ENCODE measurements around the gene TMEM115. TPM values are rescaled to one million over a fixed set of nuclear protein-coding genes. Genes with fewer than 3 reads are reported as not detected.

Gene TMEM115
- total RNA-seq, 1 experiment from 2014 or later, result 38.7 TPM

DNA sequence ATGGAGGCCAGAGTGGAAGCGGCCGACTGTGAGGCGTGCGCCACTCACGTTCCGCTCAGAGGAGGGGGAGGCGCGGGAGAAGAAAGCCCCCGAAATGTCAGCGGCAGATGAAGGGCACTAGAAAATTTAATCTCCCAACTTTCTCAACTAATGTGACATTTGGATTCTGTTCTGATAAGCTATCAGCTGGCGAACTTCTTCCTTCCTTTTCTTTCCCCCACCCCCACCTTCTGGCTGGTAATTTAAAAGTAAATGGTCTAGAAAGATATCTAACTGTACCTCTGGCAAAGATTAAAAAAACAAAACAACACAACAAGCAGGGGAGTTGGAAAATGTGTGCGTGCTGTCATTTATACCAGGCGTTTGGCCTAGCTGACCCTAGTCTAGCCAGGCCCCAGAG lies 26.4 kb upstream of the TMEM115 start:
- H3K4me3 ChIP-seq (ENCODE audit: insufficient read depth, low read depth, low read length), result no peak overlapping the region
- no peaks in the 10 kb centered on the region for H3K36me3 ChIP-seq (replicated peaks; ENCODE audit: control insufficient read depth, insufficient read depth, low read length)
- no peaks in the 10 kb centered on the region for H3K27me3 ChIP-seq (ENCODE audit: control insufficient read depth, insufficient read depth, low read length)
- DNase-seq, result no peak

DNA sequence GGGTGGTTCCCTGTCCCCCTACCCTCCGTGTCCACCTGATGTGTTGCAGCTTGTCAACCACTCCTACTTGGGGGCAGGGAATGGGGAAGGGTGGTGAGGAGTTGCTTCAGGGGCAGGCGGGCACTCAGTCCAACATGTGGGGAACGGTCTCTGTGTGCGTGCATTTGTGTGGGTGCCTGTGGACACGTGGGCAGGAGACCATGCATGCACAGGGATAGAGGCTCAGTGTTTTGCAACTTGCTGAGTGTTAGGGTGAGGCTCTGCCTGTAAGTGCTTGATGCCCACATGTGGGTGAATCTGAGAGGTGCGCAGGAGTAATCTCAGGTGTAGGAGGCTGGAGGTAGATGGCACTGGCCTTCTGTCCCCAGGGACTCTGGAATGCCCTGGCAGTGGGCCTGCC lies 24.4 kb upstream of the TMEM115 start:
- no peaks in the 10 kb centered on the region for H3K27me3 ChIP-seq (ENCODE audit: control insufficient read depth, insufficient read depth, low read length)
- no peaks in the 10 kb centered on the region for H3K36me3 ChIP-seq (replicated peaks; ENCODE audit: control insufficient read depth, insufficient read depth, low read length)
- H3K4me3 ChIP-seq (ENCODE audit: insufficient read depth, low read depth, low read length), result no peak overlapping the region
- DNase-seq, result no peak

DNA sequence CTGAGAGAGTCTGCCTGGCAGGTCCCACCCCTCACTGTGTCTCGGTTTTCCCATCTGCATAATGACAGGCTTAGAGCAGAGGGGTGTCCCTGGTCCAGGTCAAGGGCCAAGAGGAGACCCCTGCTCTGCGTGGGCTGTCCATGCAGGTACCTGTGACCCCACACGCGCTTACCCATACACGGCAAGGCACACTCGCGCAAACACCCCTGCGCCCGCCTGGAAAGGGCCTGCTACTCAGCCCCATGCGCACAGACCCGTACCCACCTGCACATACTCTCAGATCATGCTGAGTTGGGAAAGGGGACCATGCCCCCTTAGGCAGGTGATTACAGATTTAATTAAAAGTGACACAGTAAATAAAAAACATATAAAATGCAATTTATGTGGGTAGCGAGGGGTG lies 23.4 kb upstream of the TMEM115 start:
- H3K4me3 ChIP-seq (ENCODE audit: insufficient read depth, low read depth, low read length), result no peak overlapping the region
- H3K36me3 ChIP-seq (replicated peaks; ENCODE audit: control insufficient read depth, insufficient read depth, low read length), result no peaks in the 10 kb centered on the region
- no peaks in the 10 kb centered on the region for H3K27me3 ChIP-seq (ENCODE audit: control insufficient read depth, insufficient read depth, low read length)
- DNase-seq, result no peak

DNA sequence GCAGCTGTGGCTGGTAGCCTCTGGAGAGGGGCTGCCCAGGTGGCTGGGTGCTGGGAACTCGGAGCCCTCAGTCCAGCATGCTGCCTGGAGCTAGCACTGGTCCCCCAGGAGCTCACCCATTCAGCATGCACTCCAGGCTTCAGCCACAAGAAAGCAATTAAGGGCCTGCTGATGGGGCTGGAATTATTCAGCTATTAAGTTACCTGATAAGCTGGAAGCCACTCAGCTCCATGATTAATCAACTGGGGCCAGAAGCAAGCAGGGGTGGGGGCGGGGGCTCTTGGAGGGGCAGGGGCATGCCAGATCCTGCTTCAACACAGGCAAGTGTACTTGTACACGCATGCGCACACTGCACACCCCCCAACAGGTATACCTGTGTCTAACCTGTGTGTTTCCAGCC lies 22.1 kb upstream of the TMEM115 start:
- DNase-seq, result no peak
- no peaks in the 10 kb centered on the region for H3K27me3 ChIP-seq (ENCODE audit: control insufficient read depth, insufficient read depth, low read length)
- no peak overlapping the region for H3K4me3 ChIP-seq (ENCODE audit: insufficient read depth, low read depth, low read length)
- H3K36me3 ChIP-seq (replicated peaks; ENCODE audit: control insufficient read depth, insufficient read depth, low read length), result no peaks in the 10 kb centered on the region

DNA sequence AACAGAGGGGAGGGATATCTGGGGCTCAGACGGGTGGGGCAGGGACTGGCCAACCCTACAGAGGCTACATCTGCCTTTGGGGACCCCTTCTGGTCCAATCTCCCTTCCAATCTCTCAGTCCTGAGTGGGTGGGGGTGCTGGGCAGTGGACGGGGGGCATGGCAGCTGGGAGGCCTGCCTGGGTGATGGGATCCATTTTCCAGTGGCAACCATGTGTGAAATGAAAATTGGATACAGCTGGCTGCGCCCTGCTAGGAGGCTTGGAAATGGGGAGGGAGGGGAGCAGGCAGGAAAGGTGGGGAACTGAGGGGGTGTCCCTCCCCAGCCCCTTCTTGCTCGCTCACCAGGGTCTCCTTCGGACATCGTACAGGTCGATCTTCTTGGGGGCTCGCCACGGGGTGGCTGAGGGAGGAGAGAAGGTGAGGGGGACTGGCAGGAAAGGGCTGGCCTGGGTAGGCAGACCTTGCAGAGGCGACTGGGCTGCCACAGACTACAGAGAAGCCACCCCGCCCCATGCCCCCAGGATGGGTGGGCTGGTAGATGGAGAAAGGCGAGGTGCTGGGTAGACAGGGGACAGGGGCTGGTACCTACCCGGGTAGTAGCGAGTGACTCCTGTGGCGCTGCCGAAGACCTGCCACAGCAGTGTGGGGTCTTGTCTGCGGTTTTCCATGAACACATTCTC lies 21.2 kb upstream of the TMEM115 start:
- no peak overlapping the region for H3K4me3 ChIP-seq (ENCODE audit: insufficient read depth, low read depth, low read length)
- no peaks in the 10 kb centered on the region for H3K27me3 ChIP-seq (ENCODE audit: control insufficient read depth, insufficient read depth, low read length)
- H3K36me3 ChIP-seq (replicated peaks; ENCODE audit: control insufficient read depth, insufficient read depth, low read length), result no peaks in the 10 kb centered on the region
- no peak for DNase-seq

DNA sequence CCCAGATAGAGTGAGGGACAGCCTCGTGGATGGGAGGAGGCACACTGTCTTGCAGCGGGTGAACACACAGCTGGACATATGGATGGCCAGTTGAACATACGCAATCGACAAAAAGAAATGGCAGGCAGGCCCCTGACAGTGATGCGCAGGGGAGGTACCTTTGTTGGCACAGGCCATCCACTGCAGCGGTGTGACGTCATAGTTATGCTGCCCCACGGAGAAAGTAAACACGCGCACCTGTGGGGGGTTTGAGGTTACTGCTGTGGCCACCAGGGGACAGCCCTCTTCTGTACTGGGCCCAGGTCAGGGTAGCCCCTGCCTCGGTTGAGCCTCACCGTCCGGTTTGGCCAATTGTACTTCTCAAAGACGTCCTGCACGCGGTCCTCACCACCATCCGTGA lies 19.4 kb upstream of the TMEM115 start:
- H3K4me3 ChIP-seq (ENCODE audit: insufficient read depth, low read depth, low read length), result no peak overlapping the region
- no peaks in the 10 kb centered on the region for H3K27me3 ChIP-seq (ENCODE audit: control insufficient read depth, insufficient read depth, low read length)
- no peaks in the 10 kb centered on the region for H3K36me3 ChIP-seq (replicated peaks; ENCODE audit: control insufficient read depth, insufficient read depth, low read length)
- DNase-seq, result no peak

DNA sequence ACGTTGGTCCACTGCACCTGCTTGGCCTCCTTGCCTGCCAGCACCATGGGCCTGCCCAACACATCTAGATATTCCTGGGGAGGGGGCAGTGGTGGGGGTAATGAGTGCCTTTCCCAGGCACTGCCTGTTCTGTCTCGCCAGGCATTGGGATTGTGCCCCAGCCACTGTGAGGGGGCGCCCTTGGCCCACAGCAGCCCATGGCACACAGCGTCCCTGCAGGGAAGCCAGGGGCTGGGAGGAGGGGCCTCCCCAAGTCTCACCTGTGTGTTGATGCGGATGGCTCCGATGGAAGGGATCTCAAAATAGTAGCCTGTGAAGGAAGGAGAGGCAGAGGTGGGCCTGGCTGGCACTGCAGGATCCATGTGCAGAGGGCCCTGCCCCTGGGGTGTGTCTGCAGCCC lies 18.7 kb upstream of the TMEM115 start:
- DNase-seq, result peak; percentile 86
- Histone ChIP-seq H3K4me3 (ENCODE audit: insufficient read depth, low read depth, low read length) (no peak overlapping the region), H3K27me3 (ENCODE audit: control insufficient read depth, insufficient read depth, low read length) (no peaks in the 10 kb centered on the region), H3K36me3 (replicated peaks; ENCODE audit: control insufficient read depth, insufficient read depth, low read length) (no peaks in the 10 kb centered on the region)

DNA sequence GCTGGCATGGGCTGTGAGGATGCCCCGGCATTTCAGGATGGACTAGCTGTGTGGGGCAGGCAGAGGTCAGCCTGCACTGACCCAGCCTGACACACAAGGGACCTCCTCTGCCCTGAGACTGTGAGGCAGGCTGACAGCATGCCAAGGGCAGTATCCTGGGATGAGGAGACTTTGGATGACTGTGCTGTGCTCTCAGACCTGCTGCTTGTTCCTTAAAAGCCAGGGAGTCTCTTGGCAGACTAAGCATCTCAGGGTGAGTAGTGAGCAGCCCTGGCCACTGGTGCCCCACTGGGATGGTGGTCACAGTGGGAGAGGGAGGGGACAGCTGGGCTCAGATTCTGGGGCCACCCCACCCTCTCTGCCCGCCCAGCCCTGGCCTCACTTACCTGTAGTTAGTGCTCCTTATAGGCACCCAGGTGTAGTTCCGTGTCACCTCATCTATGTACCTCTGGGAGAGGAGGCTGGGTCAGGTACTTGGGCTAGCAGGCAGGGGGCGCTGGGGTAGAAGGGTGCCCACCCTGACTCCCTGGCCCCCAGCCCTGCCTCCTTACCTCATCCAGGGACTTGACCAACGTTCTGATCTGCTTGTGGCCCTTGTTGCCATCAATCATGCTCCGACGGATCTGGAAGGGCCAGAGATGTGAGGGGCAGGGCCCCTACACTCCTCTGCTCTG lies 16.1 kb upstream of the TMEM115 start:
- Histone ChIP-seq H3K36me3 (replicated peaks; ENCODE audit: control insufficient read depth, insufficient read depth, low read length) (no peaks in the 10 kb centered on the region), H3K4me3 (ENCODE audit: insufficient read depth, low read depth, low read length) (no peak overlapping the region), H3K27me3 (ENCODE audit: control insufficient read depth, insufficient read depth, low read length) (no peaks in the 10 kb centered on the region)
- peak; percentile 89 for DNase-seq

DNA sequence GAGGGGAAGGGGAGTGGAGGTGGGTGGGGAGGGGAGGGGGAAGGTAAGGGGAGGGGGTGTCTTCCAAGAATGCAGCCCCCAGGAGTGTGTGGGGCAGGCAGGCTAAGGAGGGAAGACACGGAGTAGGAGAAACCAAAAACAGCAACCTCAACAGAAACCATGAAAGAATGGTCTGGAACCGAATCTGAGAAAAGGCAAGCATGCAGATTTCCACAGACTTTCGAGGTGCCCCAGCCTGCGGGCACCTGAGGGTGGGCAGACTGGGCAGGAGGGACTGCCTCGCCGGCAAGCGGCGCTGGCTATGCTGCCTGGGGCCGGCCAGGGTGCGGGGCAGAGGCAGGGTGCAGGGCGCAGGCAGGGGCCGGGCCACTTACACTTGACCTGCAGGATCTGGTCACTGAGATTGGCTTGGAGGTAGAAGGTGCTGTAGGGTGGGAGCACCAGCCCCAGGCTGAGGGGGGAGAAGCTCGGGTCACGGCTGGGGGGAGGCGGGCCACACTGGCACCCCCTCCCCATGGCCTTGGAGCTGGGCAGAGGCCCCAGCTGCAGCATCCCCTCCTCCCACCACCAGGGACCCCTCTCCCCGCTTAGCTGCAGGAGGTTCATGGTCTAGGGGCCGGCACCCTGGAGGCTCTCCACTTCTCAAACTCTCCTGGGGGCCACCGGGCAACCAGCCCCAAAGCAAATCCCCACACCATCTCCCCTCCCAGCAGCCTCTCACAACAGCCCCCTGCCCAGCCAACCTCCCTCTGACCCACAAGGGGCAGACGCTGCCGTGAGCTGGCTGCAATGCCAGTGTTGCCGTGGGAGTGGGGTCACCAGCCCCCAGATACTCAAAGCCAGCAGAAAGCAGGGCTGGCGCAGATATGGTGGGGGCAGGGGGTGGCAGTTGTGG lies 15.3 kb upstream of the TMEM115 start:
- Histone ChIP-seq H3K27me3 (ENCODE audit: control insufficient read depth, insufficient read depth, low read length) (no peaks in the 10 kb centered on the region), H3K36me3 (replicated peaks; ENCODE audit: control insufficient read depth, insufficient read depth, low read length) (no peaks in the 10 kb centered on the region), H3K4me3 (ENCODE audit: insufficient read depth, low read depth, low read length) (no peak overlapping the region)
- peak; percentile 80 for DNase-seq

DNA sequence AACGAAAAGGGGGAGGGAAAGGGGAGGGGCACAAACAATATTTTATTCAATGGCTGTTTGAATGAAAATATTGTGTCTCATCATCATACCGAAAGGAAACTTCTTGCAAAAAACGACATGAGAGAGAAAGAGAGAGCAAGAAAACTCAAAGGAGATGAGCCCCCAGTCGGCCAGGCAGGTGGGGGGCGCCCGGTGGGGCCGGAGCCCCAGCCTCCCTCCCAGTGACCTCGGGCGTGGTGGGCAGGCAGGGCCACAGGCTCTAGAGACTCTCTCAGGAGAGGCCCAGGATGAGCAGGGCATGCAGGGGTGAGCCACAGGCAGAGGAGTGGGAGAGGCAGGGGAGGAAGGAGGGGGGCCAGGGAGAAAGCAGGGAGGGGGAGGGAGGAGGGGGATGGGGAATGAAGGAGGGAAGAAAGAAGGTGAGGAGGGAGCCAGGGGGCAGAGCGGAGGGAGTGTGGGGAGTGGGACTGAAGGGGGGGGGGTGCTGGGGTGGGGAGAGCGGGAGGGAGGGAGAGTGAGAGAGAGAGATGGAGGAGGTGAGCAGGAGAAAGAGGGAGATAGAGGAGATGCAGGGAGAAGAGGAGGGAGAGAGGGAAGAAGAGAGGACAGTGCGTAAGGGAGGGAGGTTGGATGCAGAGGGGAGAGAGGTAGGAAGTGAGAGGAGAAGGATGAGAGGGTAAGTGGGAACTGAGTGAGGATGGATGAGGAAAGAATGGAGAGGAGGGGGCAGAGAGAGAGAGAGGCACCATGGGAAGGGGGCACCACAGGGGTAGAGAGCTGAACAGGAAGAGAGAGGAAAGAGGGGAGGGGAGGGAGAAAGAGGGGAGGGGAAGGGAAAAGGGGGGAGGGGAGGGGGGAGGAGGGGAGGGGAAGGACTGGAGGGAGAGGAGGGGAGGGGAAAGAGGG lies 14.1 kb upstream of the TMEM115 start:
- DNase-seq, result peak; percentile 89
- no peak overlapping the region for H3K4me3 ChIP-seq (ENCODE audit: insufficient read depth, low read depth, low read length)
- H3K27me3 ChIP-seq (ENCODE audit: control insufficient read depth, insufficient read depth, low read length), result no peaks in the 10 kb centered on the region
- H3K36me3 ChIP-seq (replicated peaks; ENCODE audit: control insufficient read depth, insufficient read depth, low read length), result no peaks in the 10 kb centered on the region

DNA sequence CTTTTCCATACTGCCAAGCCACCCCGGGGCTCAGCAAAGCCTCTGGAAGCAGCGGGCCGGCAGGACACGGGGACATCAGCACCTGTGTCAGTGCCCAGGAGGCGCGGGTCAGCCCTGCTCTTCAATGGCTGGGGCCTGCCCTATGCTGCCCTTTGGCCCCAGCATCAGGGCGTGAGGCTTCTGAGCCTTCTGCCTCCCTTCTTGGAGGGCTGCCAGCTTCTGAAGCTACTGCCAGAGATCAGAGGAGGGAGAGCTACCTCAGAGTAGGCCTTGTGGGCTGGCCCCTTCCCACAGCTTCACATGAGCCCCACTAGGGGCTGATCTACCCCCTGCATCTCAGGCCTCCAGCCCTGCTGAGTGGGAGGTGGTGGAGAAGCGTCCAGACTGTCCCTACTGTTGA lies 13.0 kb upstream of the TMEM115 start:
- Histone ChIP-seq H3K27me3 (ENCODE audit: control insufficient read depth, insufficient read depth, low read length) (no peaks in the 10 kb centered on the region), H3K36me3 (replicated peaks; ENCODE audit: control insufficient read depth, insufficient read depth, low read length) (no peaks in the 10 kb centered on the region), H3K4me3 (ENCODE audit: insufficient read depth, low read depth, low read length) (no peak overlapping the region)
- DNase-seq, result peak; percentile 76

DNA sequence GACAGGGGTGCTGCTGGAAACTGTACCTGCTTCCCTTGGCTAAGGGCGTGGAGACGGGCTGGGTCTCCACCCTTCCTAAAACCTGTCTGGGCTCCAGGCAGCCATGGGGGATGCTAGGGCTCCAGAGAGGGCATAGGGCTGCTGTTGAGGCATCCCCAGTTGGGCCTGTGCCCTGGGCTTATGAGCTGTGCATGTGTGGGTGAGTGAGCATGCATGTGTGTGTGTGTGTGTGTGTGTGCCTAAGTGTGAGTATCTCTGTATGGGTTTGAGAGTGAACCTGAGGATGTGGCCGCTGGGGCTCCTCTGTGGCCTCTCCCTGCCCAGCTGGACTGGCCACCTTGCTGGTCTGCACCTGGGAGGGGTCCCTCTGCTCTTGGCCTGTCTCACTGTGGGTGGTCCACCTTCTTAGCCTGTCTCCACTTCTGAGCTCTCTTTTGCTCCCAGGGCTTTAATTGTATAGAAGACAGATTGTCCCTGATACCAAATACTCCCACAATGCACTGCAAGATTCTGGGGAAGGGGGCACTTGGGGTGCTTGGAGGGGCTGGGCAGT lies 11.9 kb upstream of the TMEM115 start:
- no peaks in the 10 kb centered on the region for H3K36me3 ChIP-seq (replicated peaks; ENCODE audit: control insufficient read depth, insufficient read depth, low read length)
- H3K27me3 ChIP-seq (ENCODE audit: control insufficient read depth, insufficient read depth, low read length), result peaks cover 2% of the 10 kb centered on the region; the same call in 1 of the 2 replicates
- H3K4me3 ChIP-seq (ENCODE audit: insufficient read depth, low read depth, low read length), result no peak overlapping the region
- no peak for DNase-seq

DNA sequence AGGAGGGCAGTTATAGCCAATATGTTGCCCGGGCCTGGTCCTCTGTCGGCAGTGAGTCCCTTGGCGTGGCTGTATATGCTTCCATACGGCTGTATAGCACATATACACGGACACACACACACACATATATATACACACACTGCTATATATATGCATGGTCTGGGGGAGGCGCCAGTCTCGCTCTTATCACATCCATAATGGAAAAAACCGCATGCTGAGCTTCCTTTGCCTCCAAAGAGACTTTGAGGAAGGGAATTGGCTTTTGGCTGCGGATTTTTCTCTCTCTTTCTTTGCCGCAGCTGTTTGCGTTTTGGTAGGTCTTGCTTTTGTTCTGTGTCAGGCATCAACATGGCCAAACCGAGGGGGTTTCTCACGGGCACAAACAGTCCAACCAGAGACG lies 11.3 kb upstream of the TMEM115 start:
- Histone ChIP-seq H3K27me3 (ENCODE audit: control insufficient read depth, insufficient read depth, low read length) (peaks cover 2% of the 10 kb centered on the region; the same call in 1 of the 2 replicates), H3K4me3 (ENCODE audit: insufficient read depth, low read depth, low read length) (no peak overlapping the region), H3K36me3 (replicated peaks; ENCODE audit: control insufficient read depth, insufficient read depth, low read length) (no peaks in the 10 kb centered on the region)
- DNase-seq, result no peak
